Stomach (tissue), 4 donors: ENCODE measurements around the gene LRRC74B.

Experiments used
- CTCF ChIP-seq, 7 experiments: fragments of 450-650 bp in 4 of 7; fragments of 200-600 bp in 3 of 7; sonication (generic) in 3 of 7; IDR thresholded peaks; one replicate each; pipeline ENCODE4 v1.5.1; 2016 to 2019; ENCODE audit warnings: antibody characterized with exemption in 7 of 7, control low read depth in 2 of 7, mild to moderate bottlenecking in 1 of 7
- POLR2A ChIP-seq, 4 donors: fragments of 450-650 bp; IDR thresholded peaks; one replicate each; pipeline ENCODE4 v1.6.1; 2016; ENCODE audit warnings: antibody characterized with exemption in 4 of 4, control low read depth in 2 of 4, mild to moderate bottlenecking in 1 of 4, moderate library complexity in 1 of 4

DNA sequence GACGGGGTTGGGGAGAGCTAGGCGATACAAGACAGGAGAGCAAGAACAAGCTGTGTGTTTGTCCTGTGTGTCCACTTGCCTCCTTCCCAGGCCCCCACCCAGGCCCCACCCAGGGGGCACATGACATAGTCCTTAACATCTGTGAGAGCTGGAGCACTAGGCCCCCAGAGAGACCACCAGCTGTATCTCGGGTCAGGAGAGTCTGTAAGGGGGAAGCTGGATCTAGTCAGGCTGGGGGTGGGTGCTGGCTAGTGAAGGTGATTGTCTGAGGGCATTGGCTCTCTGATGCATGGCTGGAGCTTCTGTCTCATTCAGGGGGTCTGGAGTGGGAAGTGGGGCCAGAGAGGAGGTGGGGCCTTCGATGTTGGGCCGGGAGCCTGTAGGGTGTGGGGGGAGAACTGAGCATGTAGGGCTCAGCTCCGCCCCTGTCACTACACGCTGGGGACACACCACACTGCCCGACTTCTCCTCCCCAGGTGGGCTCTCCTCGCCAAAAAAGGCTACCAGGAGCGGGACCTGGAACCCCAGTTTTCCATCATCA lies 30.2 kb upstream of the LRRC74B start:
- TF ChIP-seq CTCF (IDR thresholded peaks at IDR 0.05) = no peak
- TF ChIP-seq POLR2A (IDR thresholded peaks at IDR 0.05) = no peak
